CD4-positive, alpha-beta memory T cell (primary cell): Measurements from ENCODE around the gene ELAVL3. TPM values are rescaled to one million over a fixed set of nuclear protein-coding genes. Genes with fewer than 3 reads are reported as not detected.

ENCODE experiments used
- microRNA-seq: library from miRNA; unstranded; fragments of <30 nt; microRNA quantifications from one replicate; pipeline ENCODE4 v1.2.0, GENCODE V29; 2021; ENCODE audit warnings: borderline replicate concordance, borderline number of aligned reads, borderline microRNAs expressed, mixed read lengths
- polyA plus RNA-seq, 2 donors: library from polyadenylated mRNA; unstranded; fragments of 300-500 nt; fragmentation: Illumina TruSeq; gene quantifications; one replicate each; pipeline ENCODE4 v1.2.3, GENCODE V29; 2021
- total RNA-seq, 2 experiments: library from RNA; stranded (reverse); gene quantifications; one replicate each; pipeline ENCODE4 v1.2.3, GENCODE V29; 2021

ELAVL3 gene
- total and polyA plus RNA-seq, 4 experiments from 2014 or later, result not detected

Small RNA genes lying within 50 kb of the gene (microRNA-seq; reads per million reads assigned to microRNA genes)
- not detected for gene MIR7974

Other genes starting within 250 kb of the ELAVL3 start
- gene ANGPTL8, start 241.4 kb downstream of the ELAVL3 start, total RNA-seq, result not detected
- gene ANGPTL8, start 241.4 kb downstream of the ELAVL3 start, polyA plus RNA-seq, result not detected
- gene DOCK6, start 218.5 kb downstream of the ELAVL3 start, total RNA-seq, result under 1 TPM; 0.30 to 0.64 TPM
- not detected for gene DOCK6, start 218.5 kb downstream of the ELAVL3 start, polyA plus RNA-seq
- not detected for gene TSPAN16, start 184.9 kb downstream of the ELAVL3 start, total RNA-seq
- gene TSPAN16, start 184.9 kb downstream of the ELAVL3 start, polyA plus RNA-seq, result not detected
- 1 to 10 TPM; 6.0 to 8.6 TPM for gene RAB3D, start 141.4 kb downstream of the ELAVL3 start, total RNA-seq
- gene RAB3D, start 141.4 kb downstream of the ELAVL3 start, polyA plus RNA-seq, result 1 to 10 TPM; 1.9 to 2.5 TPM
- gene TMEM205, start 134.8 kb downstream of the ELAVL3 start, total RNA-seq, result 10 to 100 TPM; 26.1 to 28.5 TPM
- 10 to 100 TPM; 56.1 to 86.3 TPM for gene TMEM205, start 134.8 kb downstream of the ELAVL3 start, polyA plus RNA-seq
- gene CCDC159, start 134.5 kb downstream of the ELAVL3 start, total RNA-seq, result 10 to 100 TPM; 90.7 to 91.8 TPM
- gene CCDC159, start 134.5 kb downstream of the ELAVL3 start, polyA plus RNA-seq, result 10 to 100 TPM in 1 of 2 donors, 1 to 10 TPM in 1; 9.2 to 16.8 TPM
- gene PLPPR2, start 125.6 kb downstream of the ELAVL3 start, total RNA-seq, result 10 to 100 TPM; 10.9 to 12.2 TPM
- 1 to 10 TPM in 1 of 2 donors, under 1 TPM in 1; 0.16 to 1.1 TPM for gene PLPPR2, start 125.6 kb downstream of the ELAVL3 start, polyA plus RNA-seq
- 1 to 10 TPM; 4.0 to 4.8 TPM for gene SWSAP1, start 106.4 kb downstream of the ELAVL3 start, total RNA-seq
- gene SWSAP1, start 106.4 kb downstream of the ELAVL3 start, polyA plus RNA-seq, result 1 to 10 TPM; 6.4 to 6.5 TPM
- 1 to 10 TPM; 8.4 to 8.8 TPM for gene EPOR, start 96.7 kb downstream of the ELAVL3 start, total RNA-seq
- gene EPOR, start 96.7 kb downstream of the ELAVL3 start, polyA plus RNA-seq, result 10 to 100 TPM in 1 of 2 donors, 1 to 10 TPM in 1; 6.3 to 12.1 TPM
- gene RGL3, start 61.7 kb downstream of the ELAVL3 start, total RNA-seq, result not detected
- not detected for gene RGL3, start 61.7 kb downstream of the ELAVL3 start, polyA plus RNA-seq
- gene ODAD3, start 45.9 kb downstream of the ELAVL3 start, total RNA-seq, result not detected
- not detected for gene ODAD3, start 45.9 kb downstream of the ELAVL3 start, polyA plus RNA-seq
- gene PRKCSH, start 45.4 kb downstream of the ELAVL3 start, total RNA-seq, result 100 to 1,000 TPM; 300 TPM
- gene PRKCSH, start 45.4 kb downstream of the ELAVL3 start, polyA plus RNA-seq, result 10 to 100 TPM; 14.0 to 63.6 TPM
- 10 to 100 TPM; 24.1 to 24.7 TPM for gene ZNF653, start 24.8 kb upstream of the ELAVL3 start, total RNA-seq
- 1 to 10 TPM; 2.0 to 2.9 TPM for gene ZNF653, start 24.8 kb upstream of the ELAVL3 start, polyA plus RNA-seq
- gene ECSIT, start 48.1 kb upstream of the ELAVL3 start, total RNA-seq, result 10 to 100 TPM; 39.5 to 46.2 TPM
- 10 to 100 TPM; 27.3 to 35.0 TPM for gene ECSIT, start 48.1 kb upstream of the ELAVL3 start, polyA plus RNA-seq
- gene CNN1, start 57.8 kb upstream of the ELAVL3 start, total RNA-seq, result not detected
- gene CNN1, start 57.8 kb upstream of the ELAVL3 start, polyA plus RNA-seq, result not detected
- gene ELOF1, start 78.2 kb upstream of the ELAVL3 start, total RNA-seq, result 10 to 100 TPM; 46.0 to 48.5 TPM
- 10 to 100 TPM; 93.1 to 96.1 TPM for gene ELOF1, start 78.2 kb upstream of the ELAVL3 start, polyA plus RNA-seq
- gene ACP5, start 96.6 kb upstream of the ELAVL3 start, total RNA-seq, result 10 to 100 TPM; 26.8 to 30.3 TPM
- 10 to 100 TPM; 16.9 to 23.8 TPM for gene ACP5, start 96.6 kb upstream of the ELAVL3 start, polyA plus RNA-seq
- gene ZNF627, start 116.4 kb upstream of the ELAVL3 start, total RNA-seq, result 10 to 100 TPM; 11.5 to 12.6 TPM
- 10 to 100 TPM in 1 of 2 donors, 1 to 10 TPM in 1; 6.8 to 10.3 TPM for gene ZNF627, start 116.4 kb upstream of the ELAVL3 start, polyA plus RNA-seq